Measurements from ENCODE around the gene BARD1. TPM values are rescaled to one million over a fixed set of nuclear protein-coding genes. Genes with fewer than 3 reads are reported as not detected.

Gene BARD1
- total and polyA plus RNA-seq, 11 donors: 0.88 to 16.7 (median 9.8) TPM

DNA sequence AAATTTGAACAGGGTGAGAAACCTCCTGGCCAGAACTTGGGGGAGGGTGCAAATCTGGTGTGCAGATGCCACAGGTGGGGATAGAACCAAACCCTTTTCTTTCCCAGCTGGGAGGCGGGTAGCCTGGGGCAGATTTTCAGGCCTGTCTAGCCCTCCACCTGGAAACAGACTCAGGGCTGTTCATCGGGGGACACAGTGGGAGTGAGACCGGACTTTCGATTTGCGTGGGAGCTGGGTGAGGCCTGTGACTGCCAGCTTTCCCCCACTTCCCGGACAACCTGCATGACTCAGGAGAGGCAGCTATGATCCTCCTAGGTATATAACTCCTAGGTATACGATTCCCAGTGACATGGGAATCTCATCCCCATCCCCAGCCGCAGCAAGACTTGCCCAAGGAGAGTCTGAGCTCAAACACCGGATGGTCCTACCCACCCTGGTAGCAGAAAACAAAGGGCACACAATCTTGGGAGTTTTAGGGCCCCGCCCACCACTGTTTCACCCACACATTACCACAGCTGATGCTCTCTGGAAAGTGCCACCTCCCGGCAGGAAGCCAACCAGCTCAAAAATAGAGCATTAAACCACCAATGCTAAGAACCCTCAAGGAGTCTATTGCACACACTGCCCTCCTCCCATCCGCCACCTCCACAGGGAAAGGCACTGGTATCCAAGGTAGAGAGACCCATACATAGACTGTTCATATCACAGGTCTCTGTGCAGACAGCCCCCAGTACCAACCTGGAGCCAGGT lies 92.5 kb downstream of the BARD1 start:
- DNase-seq: no peak
- TF ChIP-seq POLR2A (IDR thresholded peaks at IDR 0.05): no peak
- TF ChIP-seq, protein P1, sequence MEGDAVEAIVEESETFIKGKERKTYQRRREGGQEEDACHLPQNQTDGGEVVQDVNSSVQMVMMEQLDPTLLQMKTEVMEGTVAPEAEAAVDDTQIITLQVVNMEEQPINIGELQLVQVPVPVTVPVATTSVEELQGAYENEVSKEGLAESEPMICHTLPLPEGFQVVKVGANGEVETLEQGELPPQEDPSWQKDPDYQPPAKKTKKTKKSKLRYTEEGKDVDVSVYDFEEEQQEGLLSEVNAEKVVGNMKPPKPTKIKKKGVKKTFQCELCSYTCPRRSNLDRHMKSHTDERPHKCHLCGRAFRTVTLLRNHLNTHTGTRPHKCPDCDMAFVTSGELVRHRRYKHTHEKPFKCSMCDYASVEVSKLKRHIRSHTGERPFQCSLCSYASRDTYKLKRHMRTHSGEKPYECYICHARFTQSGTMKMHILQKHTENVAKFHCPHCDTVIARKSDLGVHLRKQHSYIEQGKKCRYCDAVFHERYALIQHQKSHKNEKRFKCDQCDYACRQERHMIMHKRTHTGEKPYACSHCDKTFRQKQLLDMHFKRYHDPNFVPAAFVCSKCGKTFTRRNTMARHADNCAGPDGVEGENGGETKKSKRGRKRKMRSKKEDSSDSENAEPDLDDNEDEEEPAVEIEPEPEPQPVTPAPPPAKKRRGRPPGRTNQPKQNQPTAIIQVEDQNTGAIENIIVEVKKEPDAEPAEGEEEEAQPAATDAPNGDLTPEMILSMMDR (IDR thresholded peaks at IDR 0.05): no peak
- H3K27me3 ChIP-seq: no peaks in the 10 kb centered on the region
- H3K9me3 ChIP-seq: peaks cover 0 to 10% (median 0%) of the 10 kb centered on the region in 12 donors
- intact Hi-C loops (cut with DNase I): no loop called here
- H3K4me3 ChIP-seq: no peak overlapping the region
- WGBS, 4 donors: 94 to 97% (median 97%) methylated on average over 12 of the region's 12 CpGs
- ATAC-seq: no peak
- no peaks in the 10 kb centered on the region for H3K36me3 ChIP-seq
- no peak overlapping the region for H3K27ac ChIP-seq
- no peaks in the 10 kb centered on the region for H3K4me1 ChIP-seq

DNA sequence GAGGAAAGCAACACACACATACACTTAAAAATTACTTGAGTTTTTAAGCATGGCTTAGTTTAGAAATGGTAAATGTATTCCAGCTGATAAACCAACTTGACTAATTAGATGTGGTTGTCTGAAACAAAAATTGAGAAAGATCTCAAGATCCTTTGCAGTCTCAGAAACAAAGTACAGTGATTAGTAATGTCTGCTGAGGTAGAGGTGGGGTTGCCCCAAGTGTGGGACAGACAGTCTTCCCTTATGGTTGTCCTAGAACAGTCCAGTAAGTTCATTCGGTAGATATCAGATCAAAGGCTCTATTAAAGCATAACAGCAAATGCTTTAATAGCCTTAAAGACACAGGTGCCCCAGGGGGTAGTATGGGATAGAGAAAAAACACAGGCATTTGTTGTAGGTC lies 94.5 kb downstream of the BARD1 start:
- no peaks in the 10 kb centered on the region for H3K36me3 ChIP-seq
- H3K27ac ChIP-seq: no peak overlapping the region
- no peaks in the 10 kb centered on the region for H3K27me3 ChIP-seq
- no peaks in the 10 kb centered on the region for H3K4me1 ChIP-seq
- no peak for ATAC-seq
- intact Hi-C loops (cut with DNase I): no loop called here
- no peak for DNase-seq
- 0% methylated on average over 1 of the region's 1 CpG for WGBS, 4 donors
- no peaks in the 10 kb centered on the region for H3K9me3 ChIP-seq
- H3K4me3 ChIP-seq: no peak overlapping the region
- TF ChIP-seq, protein P1 (IDR thresholded peaks at IDR 0.05): no peak
- no peak for TF ChIP-seq POLR2A (IDR thresholded peaks at IDR 0.05)

DNA sequence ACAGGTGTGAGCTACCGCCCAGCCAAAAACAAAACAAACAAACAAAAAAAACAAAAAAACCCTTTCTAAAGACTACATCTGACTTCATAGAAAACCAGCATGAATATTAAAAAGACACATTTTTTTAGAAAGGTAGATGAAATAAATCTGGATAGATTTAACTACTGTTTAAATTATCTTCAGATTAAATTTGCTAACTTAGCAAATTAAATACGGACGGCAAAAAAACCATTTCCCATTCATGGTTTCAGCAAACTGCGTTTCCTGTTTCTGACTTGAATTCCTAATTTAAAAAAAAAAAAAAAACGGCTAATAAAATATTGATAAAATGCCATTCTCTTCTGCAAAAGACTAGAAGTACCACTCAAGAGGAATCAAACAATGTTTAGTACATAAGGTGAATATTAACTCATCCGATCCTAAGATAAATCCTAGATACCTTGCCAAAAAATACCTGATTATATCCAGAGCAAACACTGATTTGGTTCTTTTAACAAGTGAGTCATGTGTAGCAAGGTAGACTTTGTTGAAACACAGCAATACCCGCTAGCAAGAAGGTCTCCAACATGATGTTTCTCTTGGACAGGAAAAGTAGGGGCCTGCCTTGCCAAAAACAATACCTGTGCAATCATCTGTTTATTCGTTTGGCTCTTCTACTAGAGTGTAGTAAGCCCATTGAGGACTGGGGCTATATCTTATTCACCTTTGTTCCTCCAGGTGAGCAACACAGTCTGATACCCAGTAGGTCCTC lies 96.2 kb downstream of the BARD1 start:
- DNase-seq: no peak
- ATAC-seq: no peak
- intact Hi-C loops (cut with DNase I): no loop called here
- Histone ChIP-seq H3K27me3 (no peaks in the 10 kb centered on the region), H3K36me3 (no peaks in the 10 kb centered on the region), H3K4me1 (no peaks in the 10 kb centered on the region), H3K27ac (no peak overlapping the region), H3K4me3 (no peak overlapping the region), H3K9me3 (no peaks in the 10 kb centered on the region)
- 62 to 73% (median 66%) methylated on average over 8 of the region's 8 CpGs for WGBS, 4 donors
- no peak for TF ChIP-seq POLR2A (IDR thresholded peaks at IDR 0.05)
- TF ChIP-seq, protein P1 (IDR thresholded peaks at IDR 0.05): no peak

DNA sequence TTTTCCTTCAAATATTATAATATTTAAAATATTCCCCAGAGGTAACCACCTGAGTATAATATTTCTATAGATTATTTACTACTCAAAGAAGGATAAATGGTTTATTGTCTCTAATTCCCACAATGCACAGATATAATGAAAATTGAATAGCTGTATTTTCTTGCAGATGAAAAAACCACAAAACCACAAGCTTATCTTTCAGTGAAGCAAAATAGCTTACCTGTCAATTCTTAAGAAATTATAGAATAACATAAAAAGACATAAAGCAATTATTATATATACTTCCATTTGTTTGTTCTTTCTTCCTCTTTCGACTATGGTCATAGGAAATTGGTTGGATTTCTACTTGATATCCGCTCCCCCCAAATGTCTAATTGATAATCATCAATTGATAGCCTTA lies 98.8 kb downstream of the BARD1 start:
- ATAC-seq (no peak), DNase-seq (no peak)
- Histone ChIP-seq H3K27me3 (no peaks in the 10 kb centered on the region), H3K4me3 (no peak overlapping the region), H3K36me3 (no peaks in the 10 kb centered on the region), H3K4me1 (no peaks in the 10 kb centered on the region), H3K9me3 (no peaks in the 10 kb centered on the region), H3K27ac (no peak overlapping the region)
- TF ChIP-seq, protein P1 (IDR thresholded peaks at IDR 0.05): no peak
- TF ChIP-seq POLR2A (IDR thresholded peaks at IDR 0.05): no peak
- WGBS, 4 donors: 95 to 100% (median 96%) methylated on average over 2 of the region's 2 CpGs
- intact Hi-C loops (cut with DNase I): no loop called here
